Measurements from ENCODE around the gene ITPK1. TPM values are rescaled to one million over a fixed set of nuclear protein-coding genes. Genes with fewer than 3 reads are reported as not detected.

Gene ITPK1
- polyA plus RNA-seq, 6 donors from 2014 or later, result 8.5 to 20.1 (median 16.2) TPM

GRCh38 chr14:93042968-93043940 lies 72.5 kb downstream of the ITPK1 start:
- Mint-ChIP-seq H3K27me3 (no peaks in the 10 kb centered on the region), H3K9me3 (no peaks in the 10 kb centered on the region), H3K36me3 (no peaks in the 10 kb centered on the region), H3K4me1 (peaks cover 62 to 75% (median 74%) of the 10 kb centered on the region in 3 donors), H3K27ac (peak overlapping the region in 5 of 6 donors; percentile 59 to 90 (median 67)), H3K4me3 (peak overlapping the region in 1 of 8 donors; percentile 9)
- no peak for DNase-seq
- no peak for ATAC-seq (ENCODE audit: low read depth in 2 of 2)

- no peak for ATAC-seq (ENCODE audit: low read depth in 2 of 2)
- Mint-ChIP-seq H3K4me3 (peak overlapping the region in 2 of 8 donors; percentile 27 to 56), H3K4me1 (peaks cover 62 to 81% (median 74%) of the 10 kb centered on the region in 3 donors)
These were observed 73.9 kb downstream of the ITPK1 start for GRCh38 chr14:93041830-93042229.

GRCh38 chr14:93040982-93041381 lies 74.7 kb downstream of the ITPK1 start:
- peak overlapping the region; percentile 29 to 87 (median 85) for H3K27ac Mint-ChIP-seq
- DNase-seq (no peak), ATAC-seq (ENCODE audit: low read depth in 2 of 2) (no peak)
- no peaks in the 10 kb centered on the region for H3K36me3 Mint-ChIP-seq
- H3K4me3 Mint-ChIP-seq, result no peak overlapping the region
- H3K27me3 Mint-ChIP-seq, result no peaks in the 10 kb centered on the region
- peaks cover 58 to 76% (median 71%) of the 10 kb centered on the region in 3 donors for H3K4me1 Mint-ChIP-seq
- H3K9me3 Mint-ChIP-seq, result no peaks in the 10 kb centered on the region

More at GRCh38 chr14:93041830-93042229, 73.9 kb downstream of the ITPK1 start:
- no peaks in the 10 kb centered on the region for H3K9me3 Mint-ChIP-seq
- peak overlapping the region in 5 of 6 donors; percentile 12 to 89 (median 26) for H3K27ac Mint-ChIP-seq
- H3K27me3 Mint-ChIP-seq, result no peaks in the 10 kb centered on the region
- no peak for DNase-seq
- no peaks in the 10 kb centered on the region for H3K36me3 Mint-ChIP-seq

- DNase-seq, result no peak
- peak in 1 of 2 donors; percentile 36 for ATAC-seq (ENCODE audit: low read depth in 2 of 2)
- H3K27ac Mint-ChIP-seq, result peak overlapping the region in 4 of 6 donors; percentile 29 to 86 (median 83)
These were observed 75.3 kb downstream of the ITPK1 start for GRCh38 chr14:93040443-93040842.

GRCh38 chr14:93039649-93040315 lies 75.9 kb downstream of the ITPK1 start:
- no peak for DNase-seq
- H3K36me3 Mint-ChIP-seq, result no peaks in the 10 kb centered on the region
- H3K9me3 Mint-ChIP-seq, result no peaks in the 10 kb centered on the region
- peak overlapping the region in 5 of 6 donors; percentile 29 to 86 (median 67) for H3K27ac Mint-ChIP-seq
- H3K4me3 Mint-ChIP-seq, result no peak overlapping the region
- no peak for ATAC-seq (ENCODE audit: low read depth in 2 of 2)
- peaks cover 52 to 69% (median 59%) of the 10 kb centered on the region in 3 donors for H3K4me1 Mint-ChIP-seq
- H3K27me3 Mint-ChIP-seq, result no peaks in the 10 kb centered on the region

More at GRCh38 chr14:93040443-93040842, 75.3 kb downstream of the ITPK1 start:
- peak overlapping the region in 2 of 8 donors; percentile 47 to 57 for H3K4me3 Mint-ChIP-seq
- H3K36me3 Mint-ChIP-seq, result no peaks in the 10 kb centered on the region
- H3K4me1 Mint-ChIP-seq, result peaks cover 54 to 71% (median 65%) of the 10 kb centered on the region in 3 donors
- H3K27me3 Mint-ChIP-seq, result no peaks in the 10 kb centered on the region
- H3K9me3 Mint-ChIP-seq, result no peaks in the 10 kb centered on the region

- Mint-ChIP-seq H3K4me1 (peaks cover 53 to 70% (median 59%) of the 10 kb centered on the region in 3 donors), H3K4me3 (peak overlapping the region in 1 of 8 donors; percentile 6), H3K27ac (peak overlapping the region in 5 of 6 donors; percentile 8 to 79 (median 72)), H3K36me3 (no peaks in the 10 kb centered on the region), H3K9me3 (no peaks in the 10 kb centered on the region), H3K27me3 (no peaks in the 10 kb centered on the region)
- no peak for ATAC-seq (ENCODE audit: low read depth in 2 of 2)
- DNase-seq, result no peak
These were observed 78.4 kb downstream of the ITPK1 start for GRCh38 chr14:93037351-93037750.

- H3K27me3 Mint-ChIP-seq, result no peaks in the 10 kb centered on the region
- peak overlapping the region in 1 of 8 donors; percentile 15 for H3K4me3 Mint-ChIP-seq
- H3K27ac Mint-ChIP-seq, result peak overlapping the region in 3 of 6 donors; percentile 62 to 79 (median 70)
- no peak for ATAC-seq (ENCODE audit: low read depth in 2 of 2)
- DNase-seq, result no peak
- peaks cover 47 to 69% (median 57%) of the 10 kb centered on the region in 3 donors for H3K4me1 Mint-ChIP-seq
- H3K36me3 Mint-ChIP-seq, result no peaks in the 10 kb centered on the region
- H3K9me3 Mint-ChIP-seq, result no peaks in the 10 kb centered on the region
These were observed 78.9 kb downstream of the ITPK1 start for GRCh38 chr14:93036652-93037345.

- Mint-ChIP-seq H3K27ac (peak overlapping the region in 3 of 6 donors; percentile 62 to 79 (median 70)), H3K27me3 (no peaks in the 10 kb centered on the region), H3K4me3 (no peak overlapping the region), H3K36me3 (no peaks in the 10 kb centered on the region), H3K4me1 (peaks cover 40 to 64% (median 53%) of the 10 kb centered on the region in 3 donors), H3K9me3 (no peaks in the 10 kb centered on the region)
- DNase-seq, result no peak
- ATAC-seq (ENCODE audit: low read depth in 2 of 2), result no peak
These were observed 79.6 kb downstream of the ITPK1 start for GRCh38 chr14:93035917-93036651.

GRCh38 chr14:93035585-93035916 lies 80.2 kb downstream of the ITPK1 start:
- Mint-ChIP-seq H3K27ac (peak overlapping the region in 2 of 6 donors; percentile 22 to 79), H3K4me1 (peaks cover 35 to 64% (median 48%) of the 10 kb centered on the region in 3 donors), H3K36me3 (no peaks in the 10 kb centered on the region), H3K27me3 (no peaks in the 10 kb centered on the region), H3K4me3 (no peak overlapping the region), H3K9me3 (no peaks in the 10 kb centered on the region)
- ATAC-seq (ENCODE audit: low read depth in 2 of 2) (no peak), DNase-seq (no peak)

- peak overlapping the region in 1 of 8 donors; percentile 73 for H3K4me3 Mint-ChIP-seq
- H3K27ac Mint-ChIP-seq, result peak overlapping the region in 5 of 6 donors; percentile 23 to 92 (median 79)
- ATAC-seq (ENCODE audit: low read depth in 2 of 2) (no peak), DNase-seq (no peak)
- H3K36me3 Mint-ChIP-seq, result no peaks in the 10 kb centered on the region
- H3K4me1 Mint-ChIP-seq, result peaks cover 37 to 58% (median 40%) of the 10 kb centered on the region in 3 donors
- H3K27me3 Mint-ChIP-seq, result no peaks in the 10 kb centered on the region
- H3K9me3 Mint-ChIP-seq, result no peaks in the 10 kb centered on the region
These were observed 81.1 kb downstream of the ITPK1 start for GRCh38 chr14:93034671-93034994.

- DNase-seq (peak; percentile 23), ATAC-seq (ENCODE audit: low read depth in 2 of 2) (peak; percentile 86 to 88)
- no peaks in the 10 kb centered on the region for H3K9me3 Mint-ChIP-seq
- H3K4me1 Mint-ChIP-seq, result peaks cover 34 to 53% (median 35%) of the 10 kb centered on the region in 3 donors
- no peaks in the 10 kb centered on the region for H3K27me3 Mint-ChIP-seq
- peak overlapping the region; percentile 23 to 92 (median 83) for H3K27ac Mint-ChIP-seq
- H3K4me3 Mint-ChIP-seq, result peak overlapping the region in 6 of 8 donors; percentile 23 to 88 (median 60)
- no peaks in the 10 kb centered on the region for H3K36me3 Mint-ChIP-seq
These were observed 81.6 kb downstream of the ITPK1 start for GRCh38 chr14:93033983-93034670.

Measured in naive B cell (primary cell).